SK-N-DZ (cell line): Measurements from ENCODE around the gene ALKBH8.
"Not testable (repeated sequence)": the region's sequence is repeated elsewhere in the genome, so short reads cannot be mapped to it uniquely, and the experiment has no call there.

Source experiments
- DNase-seq: peaks from one replicate; pipeline ENCODE4 v3.0.0-alpha.2; 2015; ENCODE audit warnings: low spot score

Gene ALKBH8

GRCh38 chr11:107508201-107508857 lies 57.2 kb downstream of the ALKBH8 start:
- DNase-seq = no peak

GRCh38 chr11:107505647-107506225 lies 59.8 kb downstream of the ALKBH8 start:
- DNase-seq = no peak

GRCh38 chr11:107504981-107505380 lies 60.6 kb downstream of the ALKBH8 start:
- no peak for DNase-seq

- DNase-seq = no peak
Observed at GRCh38 chr11:107501713-107502112, 63.8 kb downstream of the ALKBH8 start.

GRCh38 chr11:107497371-107497770 lies 68.2 kb downstream of the ALKBH8 start:
- DNase-seq = not testable (repeated sequence)

- DNase-seq = no peak
Observed at GRCh38 chr11:107496011-107496410, 69.5 kb downstream of the ALKBH8 start.

GRCh38 chr11:107494055-107494454 lies 71.5 kb downstream of the ALKBH8 start:
- DNase-seq = no peak

- no peak for DNase-seq
Observed at GRCh38 chr11:107493117-107493516, 72.4 kb downstream of the ALKBH8 start.

- no peak for DNase-seq
Observed at GRCh38 chr11:107490836-107491235, 74.7 kb downstream of the ALKBH8 start.

GRCh38 chr11:107482234-107482633 lies 83.3 kb downstream of the ALKBH8 start:
- DNase-seq = no peak

- DNase-seq = no peak
Observed at GRCh38 chr11:107478922-107479321, 86.6 kb downstream of the ALKBH8 start.

GRCh38 chr11:107477820-107478219 lies 87.7 kb downstream of the ALKBH8 start:
- no peak for DNase-seq

- no peak for DNase-seq
Observed at GRCh38 chr11:107473792-107474191, 91.7 kb downstream of the ALKBH8 start.

- DNase-seq = no peak
Observed at GRCh38 chr11:107472966-107473365, 92.6 kb downstream of the ALKBH8 start.

- no peak for DNase-seq
Observed at GRCh38 chr11:107468596-107468995, 96.9 kb downstream of the ALKBH8 start.

- DNase-seq = no peak
Observed at GRCh38 chr11:107467696-107468095, 97.8 kb downstream of the ALKBH8 start.

- DNase-seq = not testable (repeated sequence)
Observed at GRCh38 chr11:107466275-107466866, 99.2 kb downstream of the ALKBH8 start.

- DNase-seq = peak; percentile 89
Observed at GRCh38 chr11:107457558-107458271, 107.8 kb downstream of the ALKBH8 start, which contains the start of gene CWF19L2. TSS of gene CWF19L2 (minus strand) at chr11:107457825. CDS start at chr11:107457816, 9 bp downstream.

- no peak for DNase-seq
Observed at GRCh38 chr11:107457205-107457557, 108.4 kb downstream of the ALKBH8 start.

- no peak for DNase-seq
Observed at GRCh38 chr11:107453594-107454286, 111.8 kb downstream of the ALKBH8 start.
